HepG2 (cell line): ENCODE data around the gene PIK3R4. TPM values are rescaled to one million over a fixed set of nuclear protein-coding genes. Genes with fewer than 3 reads are reported as not detected.

Source experiments
- ATAC-seq: fragments of 200-7000 bp; cut with Tn5 transposase; 3 replicates; pipeline ENCODE4 v1.9.1; 2020; ENCODE audit warnings: mild to moderate bottlenecking, moderate library complexity
- BruUV-seq: library from RNA; stranded (reverse); fragments of 400-500 nt; replicated peaks from 2 replicates; lab custom pipeline; 2021; lab: Mats Ljungman, UMichigan
- CTCF ChIA-PET: fragments of 300-600 bp; formaldehyde crosslinking; extraction: SDS; loops from one replicate; lab custom pipeline; 2021; ENCODE audit warnings: low total read pairs, inconsistent platforms, low intra/inter-chr PET ratio; lab: Yijun Ruan, JAX
- POLR2A ChIA-PET: fragments of 350-600 bp; sonication (Branson Sonifier 250); formaldehyde crosslinking; loops from one replicate; lab custom pipeline; 2020; ENCODE audit warnings: antibody characterized with exemption, inconsistent platforms; lab: Yijun Ruan, JAX
- DNase-seq: peaks from one replicate; pipeline ENCODE4 v3.0.0-alpha.2; 2015; ENCODE audit warnings: low spot score
- FAIRE-seq: peaks from 3 replicates; lab custom pipeline; 2011; peaks lifted over from hg19 to GRCh38; lab: Jason Lieb, UNC
- H2AFZ ChIP-seq: one replicate; pipeline ENCODE4 v1.6.1; 2011; ENCODE audit warnings: low read length, inconsistent platforms
- H3K27ac ChIP-seq: fragments of 300-600 bp; 3 replicates; pipeline ENCODE4 v1.8.0; 2011; ENCODE audit warnings: mixed run types, mild to moderate bottlenecking, mixed read lengths, low read length, inconsistent platforms; ENCODE audit not compliant: insufficient read depth; ENCODE audit errors: extremely low read length
- H3K27me3 ChIP-seq, 2 experiments: fragments of 200-600 bp in 1 of 2; 2 replicates in 1 of 2; 3 replicates in 1 of 2; pipeline versions ENCODE4 v1.6.0 to v1.8.0; 2011; ENCODE audit warnings: low read length in 2 of 2, mild to moderate bottlenecking in 2 of 2, moderate library complexity in 2 of 2, inconsistent platforms in 1 of 2; ENCODE audit not compliant: insufficient read depth in 2 of 2, control insufficient read depth in 1 of 2
- H3K36me3 ChIP-seq, 2 experiments: fragments of 200-600 bp in 1 of 2; replicated peaks in 1 of 2; 2 replicates in 1 of 2; 3 replicates in 1 of 2; pipeline versions ENCODE4 v1.5.1 to v1.8.0; 2011; ENCODE audit warnings: low read length in 2 of 2, inconsistent platforms in 1 of 2; ENCODE audit not compliant: insufficient read depth in 2 of 2, control insufficient read depth in 1 of 2
- H3K4me1 ChIP-seq: 2 replicates; pipeline ENCODE4 v1.5.1; 2012; ENCODE audit warnings: low read length, inconsistent platforms; ENCODE audit not compliant: insufficient read depth
- H3K4me2 ChIP-seq: 2 replicates; pipeline ENCODE4 v1.6.0; 2011; ENCODE audit warnings: low read depth, low read length, inconsistent platforms
- H3K4me3 ChIP-seq, 3 experiments: fragments of 200-600 bp in 1 of 3; sonication (generic), shearing (Covaris generic) in 1 of 3; replicated peaks in 1 of 3; 2 replicates each; pipeline ENCODE4 v1.5.1; 2011 to 2016; ENCODE audit warnings: low read length in 3 of 3, inconsistent platforms in 2 of 3, low read depth in 2 of 3, mild to moderate bottlenecking in 2 of 3, control low read depth in 1 of 3, mixed read lengths in 1 of 3; ENCODE audit not compliant: insufficient read depth in 1 of 3
- H3K79me2 ChIP-seq: one replicate; pipeline ENCODE4 v1.6.1; 2011; ENCODE audit warnings: low read length, inconsistent platforms; ENCODE audit not compliant: insufficient read depth
- H3K9ac ChIP-seq: 2 replicates; pipeline ENCODE4 v1.6.0; 2011; ENCODE audit warnings: mild to moderate bottlenecking, low read depth, low read length, inconsistent platforms; ENCODE audit not compliant: insufficient read depth
- H3K9me3 ChIP-seq: 2 replicates; pipeline ENCODE4 v1.5.1; 2012; ENCODE audit warnings: mild to moderate bottlenecking, low read length
- H4K20me1 ChIP-seq: 2 replicates; pipeline ENCODE4 v1.6.0; 2011; ENCODE audit warnings: inconsistent platforms, mild to moderate bottlenecking, low read length, moderate library complexity; ENCODE audit not compliant: insufficient read depth
- BRCA1 ChIP-seq: sonication (generic); formaldehyde crosslinking; IDR thresholded peaks from 2 replicates; pipeline ENCODE4 v1.4.0; 2020; ENCODE audit warnings: missing genetic modification reagents
- CBFB ChIP-seq: sonication (generic); formaldehyde crosslinking; IDR thresholded peaks from 2 replicates; pipeline ENCODE4 v1.4.0; 2020; ENCODE audit warnings: missing genetic modification reagents
- HDAC2 ChIP-seq: sonication (generic); formaldehyde crosslinking; IDR thresholded peaks from 2 replicates; pipeline ENCODE4 v1.4.0; 2020; ENCODE audit warnings: missing genetic modification reagents
- HOXA3 ChIP-seq: sonication (generic); formaldehyde crosslinking; IDR thresholded peaks from 2 replicates; pipeline ENCODE4 v1.5.0; 2020; ENCODE audit warnings: missing genetic modification reagents
- JARID2 ChIP-seq: sonication (generic); formaldehyde crosslinking; IDR thresholded peaks from 2 replicates; pipeline ENCODE4 v1.8.1; 2023; ENCODE audit warnings: missing genetic modification reagents, inconsistent platforms; ENCODE audit not compliant: insufficient replicate concordance
- KDM6A ChIP-seq: IDR thresholded peaks from 2 replicates; pipeline ENCODE4 v1.6.1; 2016; ENCODE audit warnings: low read depth
- MED8 ChIP-seq: sonication (generic); formaldehyde crosslinking; IDR thresholded peaks from 2 replicates; pipeline ENCODE4 v1.8.1; 2023; ENCODE audit warnings: mild to moderate bottlenecking, missing genetic modification reagents; ENCODE audit not compliant: insufficient replicate concordance
- PAF1 ChIP-seq: IDR thresholded peaks from 2 replicates; pipeline ENCODE4 v1.6.1; 2016; ENCODE audit warnings: missing genetic modification reagents, missing compliant biosample characterization
- PATZ1 ChIP-seq: sonication (generic); formaldehyde crosslinking; IDR thresholded peaks from 2 replicates; pipeline ENCODE4 v1.4.0; 2020; ENCODE audit warnings: missing genetic modification reagents
- PAWR ChIP-seq: sonication (generic); formaldehyde crosslinking; IDR thresholded peaks from 2 replicates; pipeline ENCODE4 v1.4.0; 2020; ENCODE audit warnings: missing genetic modification reagents, mild to moderate bottlenecking, borderline replicate concordance
- SMC3 ChIP-seq: IDR thresholded peaks from 2 replicates; pipeline ENCODE4 v1.6.1; 2011; ENCODE audit warnings: low read length, improper control_type of control experiment
- SNRNP70 ChIP-seq: fragments of 200-400 bp; formaldehyde crosslinking; IDR thresholded peaks from 2 replicates; pipeline ENCODE4 v1.6.1; 2017; ENCODE audit warnings: mild to moderate bottlenecking, low read depth, low read length, moderate library complexity
- SOX5 ChIP-seq: IDR thresholded peaks from 2 replicates; pipeline ENCODE4 v1.6.1; 2016; ENCODE audit warnings: borderline replicate concordance
- TAF1 ChIP-seq: sonication (generic); formaldehyde crosslinking; IDR thresholded peaks from 2 replicates; pipeline ENCODE4 v1.4.0; 2020; ENCODE audit warnings: missing genetic modification reagents
- ZBTB7B ChIP-seq: sonication (generic); formaldehyde crosslinking; IDR thresholded peaks from 2 replicates; pipeline ENCODE4 v1.4.0; 2020; ENCODE audit warnings: missing genetic modification reagents
- ZNF180 ChIP-seq: sonication (generic); formaldehyde crosslinking; IDR thresholded peaks from 2 replicates; pipeline ENCODE4 v1.4.0; 2020; ENCODE audit warnings: low read depth, missing genetic modification reagents, borderline replicate concordance
- ZNF567 ChIP-seq: sonication (generic); formaldehyde crosslinking; IDR thresholded peaks from 2 replicates; pipeline ENCODE4 v1.8.1; 2023; ENCODE audit warnings: mild to moderate bottlenecking, missing genetic modification reagents, borderline replicate concordance
- ZNF607 ChIP-seq: sonication (generic); formaldehyde crosslinking; IDR thresholded peaks from 2 replicates; pipeline ENCODE4 v1.5.1; 2020; ENCODE audit warnings: missing genetic modification reagents, mild to moderate bottlenecking, borderline replicate concordance
- WGBS: methylation state at CpG from one replicate; pipeline ENCODE4 v1.1.6; 2017; ENCODE audit warnings: low lambda C conversion rate; 5-methylcytosine and 5-hydroxymethylcytosine counted together
- in situ Hi-C: cut with HindIII; loops from 2 replicates; pipeline ENCODE4 v1.10.0; 2017; ENCODE audit warnings: low pct_unique_long_range_greater_than_20kb; ENCODE audit not compliant: extremely low pct_ligation_motif_present
- intact Hi-C: fragments of 100-400 bp; cut with micrococcal nuclease; formaldehyde crosslinking; loops from one replicate; pipeline ENCODE4 v1.10.0; 2022; ENCODE audit not compliant: unreplicated experiment
- polyA plus RNA-seq, 8 experiments: library from polyadenylated mRNA; depleted of rRNA in 3 of 8; stranded (reverse) in 7 of 8; unstranded in 1 of 8; fragments of >200 nt; fragmentation: Illumina TruSeq in 4 of 8; extraction: Trizol in 4 of 8; gene quantifications; 2 replicates each; pipeline versions ENCODE4 v1.2.1 to v1.2.3, GENCODE V29; 2011 to 2016; ENCODE audit warnings: low read depth in 4 of 8, missing spikeins in 1 of 8, mixed read lengths in 1 of 8; ENCODE audit not compliant: insufficient read depth in 1 of 8
- total RNA-seq, 5 experiments: library from RNA; depleted of rRNA; stranded (reverse); fragments of >200 nt; fragmentation: Illumina TruSeq; extraction: Trizol; gene quantifications; 2 replicates each; pipeline ENCODE4 v1.2.3, GENCODE V29; 2016; ENCODE audit warnings: low read depth in 1 of 5
- TF ChIP-seq, protein P1 (sequence below): IDR thresholded peaks from 2 replicates; pipeline ENCODE4 v1.6.1; 2012; ENCODE audit warnings: inconsistent platforms

The PIK3R4 gene
- total and polyA plus RNA-seq, 2 of the 13 experiments (the other 11 are each of a cell fraction or from before 2014, with no cell fraction given): 22.4 to 26.0 TPM

DNA sequence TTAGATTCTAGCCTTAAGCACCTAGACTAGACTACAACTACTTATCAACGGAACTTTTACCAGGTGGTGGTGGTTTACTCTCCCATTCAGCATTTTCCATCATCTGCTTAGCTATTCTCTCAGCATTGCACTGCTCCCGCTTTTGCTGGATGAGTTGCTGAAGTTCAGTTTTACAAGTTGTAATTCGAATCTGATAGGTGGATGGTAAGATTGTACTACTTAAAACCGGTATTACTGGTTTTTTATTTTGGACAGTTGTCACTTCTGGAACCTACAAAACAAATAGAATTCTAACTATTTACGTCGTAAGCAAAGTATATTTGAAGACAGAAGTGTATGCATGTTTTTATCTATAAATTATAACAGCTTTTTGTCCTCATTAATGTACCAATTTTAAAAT, 41.1 kb downstream of the PIK3R4 start:
- intact Hi-C loops: no loop called here
- no peak for TF ChIP-seq CBFB (CRISPR knock-in tag)
- no peak for TF ChIP-seq BRCA1 (CRISPR knock-in tag)
- TF ChIP-seq ZNF567 (CRISPR knock-in tag): no peak
- TF ChIP-seq TAF1 (CRISPR knock-in tag): no peak
- TF ChIP-seq HOXA3 (CRISPR knock-in tag): no peak
- no peak for TF ChIP-seq JARID2 (CRISPR knock-in tag)
- TF ChIP-seq SNRNP70: no peak
- no peak for TF ChIP-seq PAWR (CRISPR knock-in tag)
- TF ChIP-seq, protein P1, sequence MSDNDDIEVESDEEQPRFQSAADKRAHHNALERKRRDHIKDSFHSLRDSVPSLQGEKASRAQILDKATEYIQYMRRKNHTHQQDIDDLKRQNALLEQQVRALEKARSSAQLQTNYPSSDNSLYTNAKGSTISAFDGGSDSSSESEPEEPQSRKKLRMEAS: no peak
- Histone ChIP-seq H3K36me3 (peaks cover 1 to 16% of the 10 kb centered on the region in 2 experiments; a peak in 2 of 5 replicates), H3K9me3 (no peaks in the 10 kb centered on the region), H3K79me2 (no peaks in the 10 kb centered on the region), H3K9ac (no peak overlapping the region), H3K27me3 (no peaks in the 10 kb centered on the region), H3K4me1 (peaks cover 15% of the 10 kb centered on the region), H4K20me1 (no peaks in the 10 kb centered on the region), H3K27ac (no peak overlapping the region), H3K4me2 (no peak overlapping the region), H2AFZ (no peak overlapping the region), H3K4me3 (no peak overlapping the region)
- ATAC-seq (no peak), DNase-seq (no peak), FAIRE-seq (no peak)
- no TSS peak for BruUV-seq
- ChIA-PET CTCF (no interaction called here), POLR2A (no interaction called here)
- in situ Hi-C loops: no loop called here
- 80% methylated on average over 6 of the region's 6 CpGs for WGBS

- H2AFZ ChIP-seq: no peak overlapping the region
- WGBS: 62% methylated on average over 3 of the region's 3 CpGs
- ChIA-PET POLR2A (no interaction called here), CTCF (no interaction called here)
- peak; percentile 80 for DNase-seq
- peak overlapping the region; percentile 38 for H3K27ac ChIP-seq
- no peak overlapping the region for H3K9ac ChIP-seq
- no peaks in the 10 kb centered on the region for H3K9me3 ChIP-seq
- peak; percentile 94 for ATAC-seq
- no peak overlapping the region; the same call in 1 of the 2 replicates for H3K4me2 ChIP-seq
- intact Hi-C loops (loop anchor here (5.0 kb wide), 1 partner anchor 54 kb away; no protein-coding TSS in a partner anchor), in situ Hi-C loops (no loop called here)
- no peaks in the 10 kb centered on the region for H3K79me2 ChIP-seq
- H3K36me3 ChIP-seq: peaks cover 0 to 16% of the 10 kb centered on the region in 2 experiments; a peak in 4 of 5 replicates
- BruUV-seq: no TSS peak
- peak; percentile 81 for FAIRE-seq
- H3K27me3 ChIP-seq: no peaks in the 10 kb centered on the region
- no peaks in the 10 kb centered on the region for H4K20me1 ChIP-seq
- peaks cover 15% of the 10 kb centered on the region for H3K4me1 ChIP-seq
- H3K4me3 ChIP-seq: no peak overlapping the region
- no peak for TF ChIP-seq ZBTB7B (CRISPR knock-in tag)
- no peak for TF ChIP-seq SMC3
- 0 out of 2 replicates have a peak, but pooled peaks have one; percentile 14 for TF ChIP-seq KDM6A (CRISPR knock-in tag)
- TF ChIP-seq PAF1 (CRISPR knock-in tag): no peak
- no peak for TF ChIP-seq ZNF180 (CRISPR knock-in tag)
- TF ChIP-seq ZNF607 (CRISPR knock-in tag): no peak
- 0 out of 2 replicates have a peak, but pooled peaks have one; percentile 11 for TF ChIP-seq SOX5 (CRISPR knock-in tag)
- no peak for TF ChIP-seq MED8 (CRISPR knock-in tag)
- TF ChIP-seq PATZ1 (CRISPR knock-in tag): 0 out of 2 replicates have a peak, but pooled peaks have one; percentile 12
- peak; percentile 27; the same call in 1 of the 2 replicates for TF ChIP-seq HDAC2 (CRISPR knock-in tag)
Measured at GRCh38 chr3:130702985-130703384, 43.6 kb downstream of the PIK3R4 start.
